H9 (cell line): ENCODE measurements around the gene COL8A2. TPM values are rescaled to one million over a fixed set of nuclear protein-coding genes. Genes with fewer than 3 reads are reported as not detected.

Experiments used
- DNase-seq: peaks from one replicate; pipeline ENCODE4 v3.0.0-alpha.2; 2017
- H2AFZ ChIP-seq: one replicate; pipeline ENCODE4 v1.6.1; 2013; ENCODE audit warnings: mild to moderate bottlenecking, low read length, control low read depth, moderate library complexity
- H2AK5ac ChIP-seq: 2 replicates; pipeline ENCODE4 v1.6.1; 2013; ENCODE audit warnings: low read length, control low read depth, mixed read lengths; ENCODE audit not compliant: insufficient read length
- H2BK120ac ChIP-seq: one replicate; pipeline ENCODE4 v1.6.1; 2013; ENCODE audit warnings: low read depth, mild to moderate bottlenecking, low read length, control low read depth, inconsistent platforms; ENCODE audit not compliant: poor library complexity, severe bottlenecking
- H2BK12ac ChIP-seq: 2 replicates; pipeline ENCODE4 v1.6.1; 2013; ENCODE audit warnings: low read length, control low read depth, mixed read lengths, low read depth; ENCODE audit not compliant: insufficient read length
- H2BK15ac ChIP-seq: 2 replicates; pipeline ENCODE4 v1.6.1; 2013; ENCODE audit warnings: low read depth, low read length, control low read depth
- H2BK20ac ChIP-seq: one replicate; pipeline ENCODE4 v1.6.1; 2013; ENCODE audit warnings: low read depth, mild to moderate bottlenecking, low read length, control low read depth, inconsistent platforms; ENCODE audit not compliant: poor library complexity, severe bottlenecking
- H2BK5ac ChIP-seq: 2 replicates; pipeline ENCODE4 v1.6.1; 2013; ENCODE audit warnings: low read length, control low read depth, mixed read lengths; ENCODE audit not compliant: insufficient read length
- H3K14ac ChIP-seq: 2 replicates; pipeline ENCODE4 v1.6.1; 2013; ENCODE audit warnings: low read length, control low read depth; ENCODE audit not compliant: insufficient read depth
- H3K18ac ChIP-seq: 2 replicates; pipeline ENCODE4 v1.6.1; 2013; ENCODE audit warnings: low read depth, mild to moderate bottlenecking, mixed read lengths, low read length, control low read depth; ENCODE audit not compliant: insufficient read length
- H3K23ac ChIP-seq: 2 replicates; pipeline ENCODE4 v1.6.1; 2013; ENCODE audit warnings: low read length, control low read depth, mixed read lengths, low read depth; ENCODE audit not compliant: insufficient read length
- H3K23me2 ChIP-seq: 2 replicates; pipeline ENCODE4 v1.6.1; 2013; ENCODE audit warnings: low read depth, mild to moderate bottlenecking, mixed read lengths, low read length, control low read depth; ENCODE audit not compliant: insufficient read length, poor library complexity, severe bottlenecking
- H3K27ac ChIP-seq: 2 replicates; pipeline ENCODE4 v1.5.1; 2013; ENCODE audit warnings: low read length, control low read depth, mixed read lengths, low read depth; ENCODE audit not compliant: insufficient read length
- H3K27me3 ChIP-seq: 2 replicates; pipeline ENCODE4 v1.6.1; 2013; ENCODE audit warnings: low read length, control low read depth, inconsistent platforms; ENCODE audit not compliant: insufficient read depth
- H3K4ac ChIP-seq: 2 replicates; pipeline ENCODE4 v1.6.1; 2013; ENCODE audit warnings: low read depth, mild to moderate bottlenecking, control low read depth, inconsistent platforms, low read length, moderate library complexity
- H3K4me1 ChIP-seq: 2 replicates; pipeline ENCODE4 v1.6.1; 2013; ENCODE audit warnings: low read length, control low read depth, inconsistent platforms; ENCODE audit not compliant: insufficient read depth
- H3K4me2 ChIP-seq: 2 replicates; pipeline ENCODE4 v1.6.1; 2013; ENCODE audit warnings: low read length, control low read depth, mixed read lengths; ENCODE audit not compliant: insufficient read length, insufficient read depth
- H3K56ac ChIP-seq: 2 replicates; pipeline ENCODE4 v1.6.1; 2013; ENCODE audit warnings: low read depth, mild to moderate bottlenecking, mixed read lengths, low read length, control low read depth; ENCODE audit not compliant: insufficient read length
- H3K79me1 ChIP-seq: 2 replicates; pipeline ENCODE4 v1.6.1; 2013; ENCODE audit warnings: low read depth, mild to moderate bottlenecking, moderate library complexity, low read length, control low read depth, inconsistent platforms; ENCODE audit not compliant: insufficient read depth, poor library complexity, severe bottlenecking
- H3K79me2 ChIP-seq: 2 replicates; pipeline ENCODE4 v1.6.1; 2013; ENCODE audit warnings: low read length, control low read depth, inconsistent platforms; ENCODE audit not compliant: insufficient read depth
- H3K9ac ChIP-seq: 2 replicates; pipeline ENCODE4 v1.6.1; 2013; ENCODE audit warnings: low read length, control low read depth, mixed read lengths; ENCODE audit not compliant: insufficient read length; ENCODE audit errors: extremely low read depth
- H3K9me3 ChIP-seq: one replicate; pipeline ENCODE4 v1.6.1; 2013; ENCODE audit warnings: low read depth, low read length, inconsistent platforms; ENCODE audit not compliant: control insufficient read depth
- H3T11ph ChIP-seq: one replicate; pipeline ENCODE4 v1.6.1; 2013; ENCODE audit warnings: mild to moderate bottlenecking, low read length, control low read depth, inconsistent platforms
- H4K20me1 ChIP-seq: one replicate; pipeline ENCODE4 v1.6.1; 2013; ENCODE audit not compliant: control insufficient read depth, insufficient read length, insufficient read depth
- H4K5ac ChIP-seq: 2 replicates; pipeline ENCODE4 v1.6.1; 2013; ENCODE audit warnings: low read depth, mild to moderate bottlenecking, mixed read lengths, low read length, control low read depth; ENCODE audit not compliant: insufficient read length
- H4K8ac ChIP-seq: replicated peaks from 2 replicates; pipeline ENCODE4 v1.6.1; 2013; ENCODE audit warnings: low read length, control low read depth, mixed read lengths, low read depth; ENCODE audit not compliant: insufficient read length
- H4K91ac ChIP-seq: 2 replicates; pipeline ENCODE4 v1.6.1; 2013; ENCODE audit warnings: low read depth, mild to moderate bottlenecking, moderate library complexity, mixed read lengths, low read length, control low read depth; ENCODE audit not compliant: insufficient read length
- H3K27ac Mint-ChIP-seq, 3 experiments: 2 replicates in 2 of 3; 3 replicates in 1 of 3; pipeline ENCODE4 v1.8.0; 2020 to 2021; ENCODE audit warnings: mixed read lengths in 3 of 3, mild to moderate bottlenecking in 1 of 3, moderate library complexity in 1 of 3
- H3K27me3 Mint-ChIP-seq: 2 replicates; pipeline ENCODE4 v1.8.0; 2021; ENCODE audit warnings: low read depth, mild to moderate bottlenecking, moderate library complexity, mixed read lengths
- H3K36me3 Mint-ChIP-seq, 3 experiments: 2 replicates in 2 of 3; 3 replicates in 1 of 3; pipeline ENCODE4 v1.8.0; 2020 to 2021; ENCODE audit warnings: low read depth in 3 of 3, mixed read lengths in 3 of 3; ENCODE audit not compliant: insufficient read depth in 1 of 3
- H3K4me1 Mint-ChIP-seq, 2 experiments: 2 replicates each; pipeline ENCODE4 v1.8.0; 2020; ENCODE audit warnings: mixed read lengths in 2 of 2
- H3K4me3 Mint-ChIP-seq, 2 experiments: 2 replicates in 1 of 2; 3 replicates in 1 of 2; pipeline ENCODE4 v1.8.0; 2020 to 2021; ENCODE audit warnings: mild to moderate bottlenecking in 2 of 2, mixed read lengths in 2 of 2, moderate library complexity in 1 of 2
- H3K9me3 Mint-ChIP-seq, 2 experiments: 2 replicates in 1 of 2; 3 replicates in 1 of 2; pipeline ENCODE4 v1.8.0; 2020; ENCODE audit warnings: mild to moderate bottlenecking in 2 of 2, mixed read lengths in 2 of 2, moderate library complexity in 1 of 2
- CTCF ChIP-seq: fragments of 200-600 bp; sonication (generic); conservative IDR thresholded peaks from 3 replicates; pipeline ENCODE4 v1.8.0; 2021; ENCODE audit warnings: antibody characterized with exemption, mild to moderate bottlenecking
- WGBS: extraction: QIAGEN DNeasy Blood & Tissue Kit; methylation state at CpG from one replicate; pipeline ENCODE4 v1.1.7; 2013; ENCODE audit warnings: missing lambda C conversion rate, low lambda C conversion rate, mixed read lengths; ENCODE audit not compliant: insufficient read length; ENCODE audit errors: extremely low coverage; 5-methylcytosine and 5-hydroxymethylcytosine counted together
- total RNA-seq: library from RNA; stranded (reverse); gene quantifications from 2 replicates; pipeline ENCODE4 v1.2.1, GENCODE V29; 2021

Gene COL8A2
- total RNA-seq, 1 experiment from 2014 or later, result 1.5 TPM

DNA sequence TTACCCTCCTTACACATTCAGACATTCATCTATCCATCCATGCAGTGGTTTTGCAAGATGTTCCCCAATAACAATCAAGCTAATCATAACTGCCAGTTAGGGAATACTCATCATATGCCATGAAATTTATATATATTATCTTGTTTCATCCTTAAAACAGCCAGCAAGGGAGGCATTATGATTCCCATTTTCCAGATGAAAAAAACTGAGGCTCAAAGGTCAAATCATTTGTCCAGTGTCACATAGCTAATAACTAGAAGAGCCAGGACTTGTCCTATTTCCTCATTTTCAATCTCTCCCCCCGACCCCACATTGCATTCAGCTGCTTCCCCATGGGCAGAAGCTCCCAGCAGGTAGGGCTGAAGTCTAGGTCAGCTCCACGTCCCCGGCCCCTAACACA, 7.0 kb upstream of the COL8A2 start:
- H3K56ac ChIP-seq, result no peak overlapping the region
- no peaks in the 10 kb centered on the region for H4K20me1 ChIP-seq
- no peak for DNase-seq
- no peak overlapping the region for H3K27ac ChIP-seq
- H4K91ac ChIP-seq, result no peak overlapping the region
- no peaks in the 10 kb centered on the region for H3K79me1 ChIP-seq
- Mint-ChIP-seq H3K4me3 (no peak overlapping the region), H3K36me3 (peaks cover 0 to 8% (median 0%) of the 10 kb centered on the region in 3 experiments; a peak in 3 of 7 replicates), H3K9me3 (no peaks in the 10 kb centered on the region), H3K27ac (no peak overlapping the region), H3K27me3 (peaks cover 5% of the 10 kb centered on the region), H3K4me1 (peaks cover 6 to 12% of the 10 kb centered on the region in 2 experiments)
- H4K5ac ChIP-seq, result no peak overlapping the region
- H3K27me3 ChIP-seq, result no peaks in the 10 kb centered on the region
- H3K14ac ChIP-seq, result no peak overlapping the region
- no peak overlapping the region for H2BK12ac ChIP-seq
- no peak overlapping the region for H2BK120ac ChIP-seq
- no peak overlapping the region for H2BK15ac ChIP-seq
- no peak overlapping the region for H3K18ac ChIP-seq
- no peak overlapping the region for H3K4ac ChIP-seq
- no peak overlapping the region for H3K9ac ChIP-seq
- no peak overlapping the region for H3K4me2 ChIP-seq
- no peak overlapping the region for H2BK5ac ChIP-seq
- no peak overlapping the region for H3K23ac ChIP-seq
- H3K23me2 ChIP-seq, result no peaks in the 10 kb centered on the region
- no peak overlapping the region for H2BK20ac ChIP-seq
- WGBS, result no CpG with 5 or more reads among the region's 3 CpGs
- no peak overlapping the region for H3T11ph ChIP-seq
- no peak overlapping the region for H2AK5ac ChIP-seq
- H2AFZ ChIP-seq, result no peak overlapping the region
- TF ChIP-seq CTCF, result no peak
- H3K9me3 ChIP-seq, result no peaks in the 10 kb centered on the region
- 0 out of 2 replicates have a peak, but pooled peaks cover 2% of the 10 kb centered on the region for H3K4me1 ChIP-seq
- H4K8ac ChIP-seq, result no peak overlapping the region
- no peaks in the 10 kb centered on the region for H3K79me2 ChIP-seq
